GM19025 (cell line): ENCODE results near the gene C2CD3.

ENCODE experiments used
- ATAC-seq: cut with Tn5 transposase; IDR thresholded peaks from one replicate; pipeline ENCODE4 v1.9.1; 2021; ENCODE audit warnings: mild to moderate bottlenecking, low read depth, moderate library complexity; ENCODE audit not compliant: unreplicated experiment

Gene C2CD3

GRCh38 chr11:74024261-74025029, 146.4 kb downstream of the C2CD3 start:
- no peak for ATAC-seq

- no peak for ATAC-seq
Observed at GRCh38 chr11:74023276-74023675, 147.5 kb downstream of the C2CD3 start.

- no peak for ATAC-seq
Observed at GRCh38 chr11:74022546-74022945, 148.3 kb downstream of the C2CD3 start.

GRCh38 chr11:74021998-74022397, 148.8 kb downstream of the C2CD3 start:
- ATAC-seq, result no peak

GRCh38 chr11:74020539-74020938, 150.3 kb downstream of the C2CD3 start:
- ATAC-seq, result peak; percentile 64

GRCh38 chr11:74019860-74020259, 150.9 kb downstream of the C2CD3 start:
- ATAC-seq, result no peak

- ATAC-seq, result no peak
Observed at GRCh38 chr11:74019104-74019738, 151.6 kb downstream of the C2CD3 start.

GRCh38 chr11:74018331-74019005, 152.3 kb downstream of the C2CD3 start:
- ATAC-seq, result no peak

GRCh38 chr11:74017631-74018030, 153.2 kb downstream of the C2CD3 start:
- no peak for ATAC-seq

- ATAC-seq, result no peak
Observed at GRCh38 chr11:74015919-74016684, 154.7 kb downstream of the C2CD3 start.

GRCh38 chr11:74014880-74015279, 155.9 kb downstream of the C2CD3 start:
- no peak for ATAC-seq

- no peak for ATAC-seq
Observed at GRCh38 chr11:74013141-74013540, 157.7 kb downstream of the C2CD3 start.

GRCh38 chr11:74012074-74012809, 158.6 kb downstream of the C2CD3 start:
- no peak for ATAC-seq

- peak; percentile 78 for ATAC-seq
Observed at GRCh38 chr11:74011360-74012073, 159.3 kb downstream of the C2CD3 start.

- ATAC-seq, result no peak
Observed at GRCh38 chr11:74010306-74011300, 160.2 kb downstream of the C2CD3 start.

GRCh38 chr11:74009675-74010305, 161.0 kb downstream of the C2CD3 start:
- no peak for ATAC-seq

GRCh38 chr11:74009230-74009547, 161.6 kb downstream of the C2CD3 start:
- ATAC-seq, result no peak
